HK-2 (cell line): ENCODE data around the gene ACAN.

Source experiments
- DNase-seq: peaks from one replicate; pipeline ENCODE4 v3.0.0-alpha.2; 2018; ENCODE audit not compliant: unreplicated experiment

The ACAN gene

DNA sequence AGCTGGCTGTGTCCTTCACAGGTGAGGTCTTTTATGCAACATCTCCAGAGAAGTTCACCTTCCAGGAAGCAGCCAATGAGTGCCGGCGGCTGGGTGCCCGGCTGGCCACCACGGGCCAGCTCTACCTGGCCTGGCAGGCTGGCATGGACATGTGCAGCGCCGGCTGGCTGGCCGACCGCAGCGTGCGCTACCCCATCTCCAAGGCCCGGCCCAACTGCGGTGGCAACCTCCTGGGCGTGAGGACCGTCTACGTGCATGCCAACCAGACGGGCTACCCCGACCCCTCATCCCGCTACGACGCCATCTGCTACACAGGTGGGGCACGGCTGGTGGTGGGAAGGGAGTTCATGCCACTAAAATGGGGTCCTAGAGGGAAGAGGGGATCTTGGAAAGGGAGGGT, 40.1 kb downstream of the ACAN start:
- DNase-seq = no peak

DNA sequence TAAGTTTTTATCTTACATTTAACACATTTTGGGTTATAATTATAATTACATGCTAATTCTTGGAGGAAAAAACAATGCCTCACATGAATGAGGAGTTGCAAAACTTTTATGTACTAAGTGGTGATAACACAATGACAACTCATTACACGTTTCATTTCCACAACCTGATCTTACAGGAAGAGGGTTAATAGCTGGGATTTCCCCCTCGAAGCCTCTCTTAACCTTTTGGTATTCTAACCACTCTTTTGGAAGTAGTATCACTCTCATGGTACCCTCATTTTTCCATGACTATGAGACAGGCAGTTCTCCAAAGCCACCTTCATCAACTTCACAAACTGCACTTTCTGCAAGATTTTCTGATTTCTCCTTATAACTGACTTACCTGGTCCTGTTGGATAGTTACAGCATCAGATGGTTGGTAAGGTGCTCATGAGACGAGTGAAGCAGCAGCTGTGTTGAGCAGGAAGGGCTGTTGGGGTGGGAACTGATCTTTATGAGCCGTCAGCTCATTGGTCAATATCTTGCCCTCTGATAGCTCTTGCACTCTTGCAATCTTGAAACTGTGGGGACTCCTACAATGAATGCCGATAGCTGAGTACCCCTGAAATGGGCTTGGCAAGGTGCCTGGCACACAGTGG, 41.6 kb downstream of the ACAN start:
- no peak for DNase-seq

- no peak for DNase-seq
These were observed 42.4 kb downstream of the ACAN start for GRCh38 chr15:88845616-88846015.

DNA sequence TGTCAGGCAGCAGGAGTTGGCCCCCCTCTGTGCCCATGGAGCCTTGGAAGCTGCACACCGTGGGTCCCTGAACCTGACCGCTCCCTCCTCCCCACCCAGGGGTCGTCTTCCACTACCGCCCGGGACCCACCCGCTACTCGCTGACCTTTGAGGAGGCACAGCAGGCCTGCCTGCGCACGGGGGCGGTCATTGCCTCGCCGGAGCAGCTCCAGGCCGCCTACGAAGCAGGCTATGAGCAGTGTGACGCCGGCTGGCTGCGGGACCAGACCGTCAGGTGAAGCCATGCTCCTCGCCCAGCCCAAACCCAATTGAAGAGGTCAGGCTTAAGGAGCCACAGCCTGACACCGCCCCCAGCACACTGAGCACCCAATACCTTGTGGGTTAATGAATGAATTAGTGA, 43.9 kb downstream of the ACAN start:
- no peak for DNase-seq

DNA sequence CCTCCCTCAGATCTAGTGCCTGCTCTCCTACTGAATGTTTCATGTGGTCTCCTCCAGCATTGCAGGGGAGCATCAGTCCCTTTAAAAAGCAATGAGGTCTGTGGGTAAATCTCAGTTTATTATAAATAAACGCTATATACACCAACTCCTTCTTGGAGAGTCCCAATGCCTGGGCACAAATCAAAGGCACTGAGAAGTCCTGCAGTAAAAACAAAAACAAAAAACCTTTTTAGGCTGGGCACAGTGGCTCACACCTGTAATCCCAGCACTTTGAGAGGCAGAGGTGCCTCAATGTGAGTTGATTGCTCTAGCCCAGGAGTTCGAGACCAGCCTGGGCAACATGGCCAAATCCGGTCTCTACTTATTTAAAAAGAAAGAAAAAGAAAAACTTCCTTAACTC, 45.0 kb downstream of the ACAN start:
- DNase-seq = no peak

DNA sequence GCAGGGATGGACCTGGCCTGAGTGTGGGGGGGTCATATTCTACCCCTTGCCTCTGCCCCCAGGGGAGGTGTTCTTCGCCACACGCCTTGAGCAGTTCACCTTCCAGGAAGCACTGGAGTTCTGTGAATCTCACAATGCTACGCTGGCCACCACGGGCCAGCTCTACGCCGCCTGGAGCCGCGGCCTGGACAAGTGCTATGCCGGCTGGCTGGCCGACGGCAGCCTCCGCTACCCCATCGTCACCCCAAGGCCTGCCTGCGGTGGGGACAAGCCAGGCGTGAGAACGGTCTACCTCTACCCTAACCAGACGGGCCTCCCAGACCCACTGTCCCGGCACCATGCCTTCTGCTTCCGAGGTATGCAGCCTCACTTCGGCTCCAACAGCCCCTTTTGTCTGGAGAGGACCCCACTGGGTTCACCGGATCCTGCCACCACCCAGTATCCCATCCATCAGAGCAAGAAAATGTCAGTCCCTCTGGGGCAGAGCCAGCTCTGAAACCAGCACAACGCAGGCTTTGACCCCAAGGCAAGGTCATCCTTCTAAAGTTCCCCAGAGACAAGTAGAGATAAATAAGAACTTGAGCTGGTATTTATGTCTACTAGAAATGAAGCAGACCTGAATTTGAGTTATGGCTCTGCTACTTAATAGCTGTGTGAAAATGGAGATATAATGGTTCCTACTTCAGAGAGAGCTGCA, 46.3 kb downstream of the ACAN start:
- DNase-seq = no peak

GRCh38 chr15:88852476-88852875, 49.2 kb downstream of the ACAN start:
- no peak for DNase-seq

- no peak for DNase-seq
These were observed 55.7 kb downstream of the ACAN start for GRCh38 chr15:88858934-88859333.

- no peak for DNase-seq
These were observed 56.3 kb downstream of the ACAN start for GRCh38 chr15:88859550-88859949.

- DNase-seq = no peak
These were observed 57.0 kb downstream of the ACAN start for GRCh38 chr15:88860212-88860611.

GRCh38 chr15:88863412-88863811, 60.2 kb downstream of the ACAN start:
- no peak for DNase-seq

- no peak for DNase-seq
These were observed 61.7 kb downstream of the ACAN start for GRCh38 chr15:88864861-88865497.

DNA sequence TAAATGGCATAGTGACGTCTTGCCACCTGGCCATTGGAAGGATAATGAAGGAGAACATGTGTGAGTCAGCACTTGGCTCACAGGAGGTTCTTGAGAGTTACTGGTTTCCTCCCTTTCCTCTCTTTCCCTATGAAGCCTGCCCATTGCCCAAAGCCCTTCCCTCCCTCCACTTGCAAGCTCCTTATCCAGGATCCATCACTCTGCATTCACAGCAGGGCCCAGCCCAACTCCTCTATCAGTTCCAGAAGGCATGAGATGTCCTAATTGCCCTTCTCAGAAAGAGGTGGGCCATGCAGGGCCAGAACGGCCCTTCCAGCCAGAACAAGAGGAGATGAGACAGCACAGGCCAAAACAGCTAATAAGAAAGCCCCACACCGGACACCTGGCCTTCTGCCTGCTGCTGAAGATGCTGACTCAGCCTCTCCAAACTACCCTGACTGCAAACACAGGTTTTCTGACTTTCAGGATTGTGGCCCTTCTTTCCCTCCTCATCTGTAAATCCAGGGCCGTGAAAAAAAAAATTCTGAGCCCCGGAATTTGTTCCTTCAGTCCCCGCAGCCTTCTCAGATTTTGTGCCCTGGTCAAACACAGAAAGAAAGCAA, 62.4 kb downstream of the ACAN start:
- no peak for DNase-seq

DNA sequence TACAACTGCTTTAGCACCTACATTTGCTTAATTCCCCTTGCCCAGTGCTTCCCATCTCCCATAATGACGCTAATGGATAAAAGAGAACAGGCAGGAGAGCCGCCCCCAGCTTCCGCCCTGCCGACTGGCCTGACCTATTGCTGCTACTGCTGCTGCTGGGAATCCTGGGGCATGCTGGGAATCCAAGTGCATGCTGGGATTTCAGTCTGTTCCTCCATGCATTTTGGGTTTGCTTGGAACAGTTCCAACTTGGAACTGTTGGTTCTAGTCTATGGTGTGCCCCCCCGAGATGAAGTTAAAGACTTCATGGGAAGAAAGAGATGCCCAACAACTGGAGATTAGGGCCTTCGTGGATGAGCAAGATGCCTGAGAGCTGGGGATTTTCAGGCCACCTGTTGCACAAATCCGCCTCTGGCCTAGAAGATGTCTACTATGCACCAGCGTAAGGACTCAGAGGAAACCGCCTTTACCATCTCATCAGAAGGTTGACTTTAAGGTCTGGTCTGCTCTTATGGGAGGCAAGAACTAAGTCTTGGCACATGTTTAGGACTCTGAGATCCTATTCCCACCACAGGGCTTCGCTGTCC, 63.2 kb downstream of the ACAN start:
- DNase-seq = no peak

GRCh38 chr15:88871313-88871712, 68.1 kb downstream of the ACAN start:
- DNase-seq = no peak

GRCh38 chr15:88872106-88872505, 68.9 kb downstream of the ACAN start:
- DNase-seq = no peak

GRCh38 chr15:88872706-88873105, 69.5 kb downstream of the ACAN start:
- DNase-seq = no peak

- no peak for DNase-seq
These were observed 70.5 kb downstream of the ACAN start for GRCh38 chr15:88873786-88874185.

DNA sequence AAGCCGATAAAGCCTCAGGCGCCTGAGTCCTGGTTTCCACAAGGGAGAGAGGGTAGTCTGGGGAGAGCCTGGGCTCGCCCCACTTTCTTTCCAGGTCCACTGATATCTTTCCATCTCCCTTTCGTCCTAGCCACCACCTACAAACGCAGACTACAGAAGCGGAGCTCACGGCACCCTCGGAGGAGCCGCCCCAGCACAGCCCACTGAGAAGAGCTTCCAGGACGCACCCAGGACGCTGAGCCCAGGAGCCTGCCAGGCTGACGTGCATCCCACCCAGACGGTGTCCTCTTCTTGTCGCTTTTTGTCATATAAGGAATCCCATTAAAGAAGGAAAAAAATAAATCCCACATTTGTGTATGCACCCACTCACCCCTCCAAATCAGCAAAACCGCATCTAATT, 71.0 kb downstream of the ACAN start:
- no peak for DNase-seq

DNA sequence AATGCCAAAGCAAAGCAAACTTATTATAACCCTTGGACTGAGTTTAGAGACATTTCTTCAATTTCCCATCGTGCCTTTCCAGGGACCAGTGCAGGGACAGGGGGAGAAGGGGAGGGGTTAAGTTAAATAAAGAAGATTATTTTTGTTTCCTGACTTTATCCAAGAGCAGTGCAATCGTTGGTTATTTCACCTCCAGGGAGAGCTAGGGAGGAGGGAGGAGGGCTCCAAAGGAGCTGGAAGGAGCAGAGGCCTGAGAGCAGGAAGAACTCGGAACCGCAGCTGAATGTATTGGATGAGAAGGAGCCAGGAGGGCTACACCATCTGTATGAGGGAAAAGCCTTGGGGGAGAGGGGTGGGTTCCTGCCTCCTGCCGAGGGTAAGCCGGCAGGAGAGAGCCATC, 71.4 kb downstream of the ACAN start:
- no peak for DNase-seq

- DNase-seq = no peak
These were observed 73.3 kb downstream of the ACAN start for GRCh38 chr15:88876573-88876972.

- DNase-seq = no peak
These were observed 74.2 kb downstream of the ACAN start for GRCh38 chr15:88877415-88877814.

GRCh38 chr15:88877906-88878305, 74.7 kb downstream of the ACAN start:
- no peak for DNase-seq
